HS-5 (cell line): ENCODE measurements around the gene GAB3.

Experiments
- DNase-seq: peaks from one replicate; pipeline ENCODE4 v3.0.0-alpha.2; 2012; ENCODE audit warnings: low read depth

GAB3 gene

GRCh38 chrX:154750301-154751202 is at the start of gene GAB3:
TSS of gene GAB3 (minus strand) at chrX:154751077. CDS start at chrX:154751025, 52 bp downstream.
- DNase-seq: no peak

- no peak for DNase-seq
Measured at GRCh38 chrX:154799556-154800348, 48.9 kb upstream of the GAB3 start.

- no peak for DNase-seq
Measured at GRCh38 chrX:154797006-154797405, 46.1 kb upstream of the GAB3 start.

DNA sequence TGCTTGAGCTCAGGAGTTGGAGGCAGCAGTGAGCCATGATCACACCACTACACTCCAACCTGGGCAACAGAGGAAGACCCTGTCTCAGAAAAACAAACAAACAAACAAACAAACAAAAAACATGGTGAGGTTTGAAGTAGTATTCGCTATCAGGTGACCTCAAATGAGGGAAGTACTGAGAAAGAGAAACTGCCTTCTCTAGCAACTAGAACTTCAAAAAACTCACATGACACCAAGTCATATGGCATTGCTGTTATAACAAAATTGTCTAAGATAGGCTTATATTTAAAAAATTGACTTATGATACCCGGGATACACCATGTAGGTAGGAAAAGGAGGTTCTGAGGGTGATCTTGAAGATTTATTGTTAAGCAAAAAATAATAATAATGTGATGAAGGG is 44.1 kb upstream of the GAB3 start:
- no peak for DNase-seq

DNA sequence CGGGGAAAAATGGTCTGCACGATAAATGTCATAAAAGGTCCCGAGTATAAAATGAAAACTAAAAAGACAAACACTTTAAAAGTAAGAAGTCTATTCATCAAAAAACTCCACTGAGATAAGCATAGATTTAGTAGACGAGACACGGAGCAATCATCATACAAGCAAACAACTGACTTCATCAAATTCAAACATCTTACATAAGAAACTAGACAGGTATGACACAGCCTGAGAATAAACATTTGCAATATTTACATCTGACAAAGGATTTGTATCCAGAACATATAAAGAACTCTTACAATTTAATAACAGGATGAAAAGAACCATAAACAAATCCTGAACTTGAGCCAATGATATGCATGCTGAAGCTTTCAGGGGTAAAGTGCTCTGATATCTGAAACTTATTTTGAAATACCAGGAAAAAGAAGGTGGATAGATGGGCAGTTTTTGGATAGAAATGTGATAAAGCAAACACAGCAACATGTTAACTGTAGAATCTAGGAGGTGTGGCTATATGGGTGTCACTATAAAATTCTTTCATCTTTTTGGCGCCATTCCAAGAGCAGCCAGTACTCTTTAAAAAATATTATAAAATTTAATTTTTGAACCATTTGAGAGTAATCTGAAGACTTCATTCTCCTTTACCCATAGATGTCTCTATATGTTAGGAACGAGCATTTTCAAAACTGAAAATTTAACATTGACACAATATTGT is 42.4 kb upstream of the GAB3 start:
- DNase-seq: no peak

DNA sequence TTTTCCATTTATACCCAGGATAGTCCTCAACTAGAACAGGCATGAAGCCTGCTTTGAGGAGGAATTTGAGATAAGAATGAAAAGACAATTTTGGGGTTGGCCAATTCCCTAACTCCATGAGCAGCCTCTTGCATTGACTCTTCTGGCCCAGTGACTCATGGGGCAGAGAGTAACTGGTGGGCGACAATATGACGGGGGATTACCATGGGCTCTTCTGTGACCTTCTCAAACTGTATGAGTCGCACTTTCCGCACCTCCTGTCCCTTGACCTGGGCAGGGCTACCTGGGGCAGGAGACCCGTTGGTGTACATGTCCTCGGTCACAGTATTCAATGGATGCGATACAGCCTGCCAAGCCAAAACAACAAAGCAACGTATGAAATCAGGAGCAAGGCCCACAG is 41.1 kb upstream of the GAB3 start:
- DNase-seq: no peak

DNA sequence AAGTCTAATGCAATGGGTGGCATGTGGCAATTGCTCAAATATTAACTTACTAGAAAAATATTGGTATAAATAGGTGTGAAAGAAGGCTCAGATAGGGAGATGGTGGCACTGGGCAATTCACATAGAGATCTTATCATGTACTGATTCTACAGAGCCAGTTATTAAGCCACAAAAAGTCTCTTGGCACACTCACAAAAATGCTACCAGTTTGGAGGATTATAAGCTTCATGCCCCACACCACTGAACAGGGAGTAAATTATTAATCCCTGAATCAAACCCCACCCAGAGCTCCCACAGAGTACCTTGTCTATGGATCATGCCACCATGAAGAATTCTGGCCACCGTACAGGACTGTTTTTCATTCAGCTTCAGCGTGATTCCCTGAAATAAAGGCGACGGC is 40.6 kb upstream of the GAB3 start:
- DNase-seq: no peak

GRCh38 chrX:154785716-154786115 is 34.8 kb upstream of the GAB3 start:
- no peak for DNase-seq

DNA sequence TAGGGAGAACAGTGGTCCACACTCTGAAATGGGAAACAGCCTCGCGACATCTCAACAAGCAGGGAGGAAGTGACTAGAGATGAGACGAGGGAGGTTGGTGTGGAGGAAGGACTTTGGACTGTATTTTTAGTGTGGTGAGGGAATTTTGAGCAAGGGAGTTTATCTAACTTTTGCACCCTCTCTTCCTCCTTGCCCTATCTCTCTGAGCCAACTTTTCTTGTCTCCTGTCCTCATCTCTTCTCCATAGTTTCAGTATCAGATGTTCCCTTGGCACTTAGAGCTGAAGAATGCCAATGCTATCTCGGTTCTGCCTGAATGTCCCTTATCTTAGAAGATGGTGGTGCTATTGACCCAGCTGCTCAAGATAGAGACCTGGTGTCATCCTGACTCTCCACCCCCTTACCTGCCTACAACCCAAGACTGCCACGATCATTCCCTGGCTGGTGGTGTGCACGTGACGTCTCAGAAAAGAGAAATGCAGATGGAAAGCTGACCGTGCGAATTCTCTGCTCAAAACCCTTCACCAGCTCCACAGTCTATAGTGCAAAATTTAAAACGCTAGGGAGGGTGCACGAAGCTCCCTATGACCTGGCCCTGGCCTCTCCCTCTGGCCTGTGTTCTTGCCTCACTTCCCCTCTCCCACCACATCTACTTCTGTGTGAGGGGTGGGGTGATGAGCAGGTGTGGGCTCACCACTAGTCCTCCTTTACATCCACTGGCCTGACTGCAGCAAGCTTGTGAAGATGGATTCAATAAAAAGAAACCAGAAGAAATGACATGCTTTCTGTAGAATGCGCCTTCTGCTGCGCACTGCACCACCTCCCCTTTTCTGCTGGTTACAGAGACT is 33.5 kb upstream of the GAB3 start:
- DNase-seq: no peak

DNA sequence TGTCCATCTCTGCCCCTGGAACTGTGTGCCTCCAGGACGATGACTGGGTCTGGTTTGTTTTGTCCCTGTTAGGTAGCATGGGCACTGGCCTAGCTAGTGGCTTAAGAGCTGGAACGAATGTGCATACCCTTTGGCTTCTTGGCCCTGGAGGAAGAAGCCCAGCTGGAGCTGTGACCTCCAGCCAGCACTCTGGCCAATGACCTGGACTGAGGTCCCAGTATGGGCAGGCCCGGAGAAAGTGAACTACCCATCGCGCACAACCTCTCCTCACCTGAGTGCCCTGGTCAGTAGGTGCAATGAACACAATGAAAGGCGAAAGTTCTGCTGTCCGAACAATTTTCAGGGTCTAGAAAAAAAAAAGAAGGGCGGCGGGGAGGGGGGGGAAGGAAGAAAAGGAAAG is 30.1 kb upstream of the GAB3 start:
- DNase-seq: no peak

- peak; percentile 31 for DNase-seq
Measured at GRCh38 chrX:154779261-154779660, 28.4 kb upstream of the GAB3 start.

DNA sequence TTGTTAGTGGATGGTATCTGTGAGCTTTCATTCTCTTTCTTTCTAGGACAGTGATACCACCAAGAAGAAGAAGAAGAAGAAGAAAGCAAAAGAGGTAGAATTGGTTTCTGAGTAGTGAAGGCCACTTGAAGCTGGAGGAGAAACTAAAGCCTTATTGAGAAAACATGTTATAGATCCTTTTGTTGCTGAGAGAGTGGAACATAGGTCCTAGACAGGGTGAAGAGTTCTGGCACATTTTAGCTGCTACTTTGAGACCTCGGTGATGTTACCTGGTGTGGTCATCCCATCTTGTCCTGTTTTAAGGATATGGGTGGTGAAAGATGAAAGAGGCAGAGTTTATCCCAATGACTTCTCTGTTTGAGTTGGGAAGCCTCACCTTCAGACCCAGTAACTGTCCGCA is 25.9 kb upstream of the GAB3 start:
- DNase-seq: no peak

GRCh38 chrX:154775419-154776349 is 24.8 kb upstream of the GAB3 start:
- DNase-seq: no peak

GRCh38 chrX:154774622-154775021 is 23.7 kb upstream of the GAB3 start:
- no peak for DNase-seq

- peak; percentile 73 for DNase-seq
Measured at GRCh38 chrX:154762537-154763296, 11.8 kb upstream of the GAB3 start, which contains the start of gene DKC1. TSS of gene DKC1 (plus strand) at chrX:154762864. CDS start at chrX:154762966, 102 bp downstream.

DNA sequence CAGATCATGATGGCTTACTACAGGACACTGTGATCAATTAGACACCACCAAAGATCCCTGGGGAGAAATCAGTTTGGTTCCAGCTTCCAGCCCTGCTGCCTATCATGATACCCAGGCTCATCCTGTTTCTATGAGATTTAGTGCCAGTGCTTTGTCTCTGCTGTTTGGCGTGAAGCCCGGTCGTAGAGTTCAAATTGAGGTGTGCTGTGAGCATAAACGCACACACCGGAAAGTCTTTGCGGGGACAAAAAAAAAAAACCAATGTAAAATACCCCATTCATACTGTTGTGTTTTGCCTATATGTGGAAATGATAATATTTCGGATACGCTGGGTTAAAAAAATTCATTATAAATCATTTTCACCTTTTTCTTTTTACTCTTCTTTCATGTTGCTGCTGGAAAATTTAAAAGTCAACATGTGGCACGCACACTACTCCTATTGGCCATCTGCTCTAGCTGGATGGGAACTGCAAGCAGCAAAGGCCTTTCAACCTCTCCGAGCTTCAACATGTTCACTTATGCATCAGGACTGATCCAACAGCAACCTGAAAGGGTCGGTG is 11.2 kb upstream of the GAB3 start:
- no peak for DNase-seq

DNA sequence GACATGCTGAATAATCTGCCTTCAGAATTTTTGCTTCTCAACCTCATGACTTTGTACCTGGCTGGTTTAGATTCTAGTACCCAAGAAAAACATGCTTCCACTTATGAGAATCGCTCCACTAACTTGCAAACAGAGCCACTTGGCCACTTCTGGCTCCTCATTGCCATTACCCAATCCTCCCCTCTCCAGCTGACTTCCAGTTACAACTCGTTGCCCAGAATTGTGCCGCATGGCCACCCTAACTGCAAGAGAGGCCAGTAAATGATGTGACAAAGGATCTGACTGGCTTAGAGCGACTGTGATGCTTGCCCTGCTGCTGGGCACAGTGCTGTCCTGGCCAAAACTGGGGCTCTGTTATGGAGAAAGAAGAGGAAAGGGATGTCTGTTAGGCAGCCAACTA is 7.8 kb upstream of the GAB3 start:
- DNase-seq: no peak

GRCh38 chrX:154751669-154752271 is 893 bp upstream of the GAB3 start:
- DNase-seq: no peak

DNA sequence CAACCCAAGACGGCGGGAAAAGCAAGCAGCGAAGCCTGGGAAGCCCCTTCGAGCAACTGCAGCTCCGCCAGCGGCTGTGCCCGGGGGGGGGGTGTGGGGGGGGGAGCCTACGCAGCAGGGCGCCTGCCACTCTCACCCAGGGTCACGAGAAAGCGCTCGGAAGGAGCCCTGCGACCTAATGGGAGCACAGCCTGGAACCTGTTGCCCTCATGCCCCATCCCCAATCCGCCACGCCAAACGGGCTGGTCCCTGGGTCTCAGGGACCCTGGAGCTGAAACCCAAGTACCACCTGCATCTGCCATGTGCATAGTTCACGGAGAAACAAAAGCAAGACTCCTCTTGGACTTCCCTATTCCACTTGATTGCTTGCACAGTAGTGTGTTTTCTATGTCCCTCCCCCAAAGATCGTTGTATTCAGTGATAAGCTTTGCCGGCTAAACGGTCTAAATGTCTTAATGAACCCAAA is 359 bp upstream of the GAB3 start:
- DNase-seq: no peak
